ENCODE data around the gene TPCN2. TPM values are rescaled to one million over a fixed set of nuclear protein-coding genes. Genes with fewer than 3 reads are reported as not detected.

The TPCN2 gene
- total and polyA plus RNA-seq, 2 of the 8 experiments (the other 6 are each of a cell fraction or from before 2014, with no cell fraction given), result 9.7 to 18.6 TPM

DNA sequence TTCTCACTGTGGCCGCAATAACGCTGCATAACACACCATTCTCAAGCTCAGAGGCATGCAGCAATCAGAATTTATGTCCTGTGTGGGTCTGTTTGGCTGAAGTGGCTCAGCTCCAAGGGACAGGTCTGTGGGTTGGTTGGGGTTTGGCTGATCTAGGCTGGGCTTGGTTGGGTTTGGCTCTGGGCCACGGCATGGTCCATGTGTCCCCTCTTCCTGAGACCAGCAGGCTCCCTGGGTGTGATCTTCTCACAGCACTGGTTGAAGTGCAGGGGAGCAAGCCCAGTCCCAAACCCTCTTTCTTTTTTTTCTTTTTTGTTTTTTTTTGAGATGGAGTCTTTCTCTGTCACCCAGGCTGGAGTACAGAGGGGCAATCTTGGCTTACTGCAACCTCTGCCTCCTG lies 132.0 kb downstream of the TPCN2 start:
- FAIRE-seq (no peak), DNase-seq (ENCODE audit: low read depth in 1 of 2, low spot score in 2 of 2) (no peak)
- Histone ChIP-seq H2AK5ac (ENCODE audit: low read depth, low read length) (no peak overlapping the region), H3K9ac (replicated peaks in 1 of 4; ENCODE audit: extremely low read depth in 1 of 4, low read depth in 3 of 4, low read length in 3 of 4) (no peak overlapping the region), H4K20me1 (replicated peaks in 1 of 2; ENCODE audit: control insufficient read depth in 1 of 2, insufficient read depth in 2 of 2, low read length in 2 of 2) (no peaks in the 10 kb centered on the region), H3K4me2 (ENCODE audit: insufficient read depth in 1 of 2, low read depth in 2 of 2, low read length in 2 of 2) (no peak overlapping the region), H3K79me2 (ENCODE audit: control insufficient read depth in 1 of 2, insufficient read depth in 2 of 2, low read length in 2 of 2) (no peaks in the 10 kb centered on the region), H4K91ac (replicated peaks; ENCODE audit: insufficient read length, low read length) (no peak overlapping the region), H2BK20ac (ENCODE audit: low read length) (no peak overlapping the region), H2BK15ac (ENCODE audit: low read length) (no peak overlapping the region), H3K23me2 (ENCODE audit: low read depth, low read length) (no peaks in the 10 kb centered on the region; the same call in 1 of the 2 replicates), H3K79me1 (ENCODE audit: low read depth, low read length) (no peaks in the 10 kb centered on the region), H3K27me3 (replicated peaks in 1 of 4; ENCODE audit: control insufficient read depth in 3 of 4, extremely low read depth in 1 of 4, insufficient read depth in 3 of 4, low read length in 3 of 4) (no peaks in the 10 kb centered on the region), H4K5ac (ENCODE audit: insufficient read length, low read depth, low read length) (no peak overlapping the region), H3K36me3 (ENCODE audit: control insufficient read depth in 2 of 4, insufficient read depth in 4 of 4, low read length in 3 of 4) (no peaks in the 10 kb centered on the region), H3K9me3 (ENCODE audit: insufficient read depth in 2 of 2, low read depth in 1 of 2, low read length in 1 of 2) (no peaks in the 10 kb centered on the region), H3K23ac (ENCODE audit: insufficient read length) (no peak overlapping the region), H2BK12ac (ENCODE audit: low read depth, low read length) (no peak overlapping the region), H2AFZ (ENCODE audit: low read length) (no peak overlapping the region), H3K4ac (replicated peaks; ENCODE audit: insufficient read length, low read depth, low read length) (no peak overlapping the region), H3K27ac (ENCODE audit: low read depth, low read length) (no peak overlapping the region), H3K56ac (replicated peaks; ENCODE audit: insufficient read length, low read depth, low read length) (no peak overlapping the region), H3K4me1 (replicated peaks in 1 of 4; ENCODE audit: control insufficient read depth in 3 of 4, insufficient read depth in 4 of 4, low read length in 3 of 4) (no peaks in the 10 kb centered on the region; a peak in 1 of 7 replicates), H2BK120ac (replicated peaks; ENCODE audit: low read depth, low read length) (no peak overlapping the region), H3K14ac (ENCODE audit: insufficient read length) (no peak overlapping the region), H3K18ac (ENCODE audit: extremely low read depth, low read length) (no peak overlapping the region), H2BK5ac (ENCODE audit: low read depth, low read length) (no peak overlapping the region), H3K4me3 (ENCODE audit: extremely low read depth in 1 of 4, insufficient read depth in 2 of 4, low read depth in 3 of 4, low read length in 4 of 4) (no peak overlapping the region), H4K8ac (ENCODE audit: extremely low read depth, insufficient read depth, low read length) (no peak overlapping the region)
- ChIA-PET POLR2A (ENCODE audit: partially characterized antibody) (no interaction called here), CTCF (ENCODE audit: partially characterized antibody) (interaction anchor here (0.7 to 0.9 kb wide), 2 partner anchors 49 to 112 kb away, joined by 3 to 4 read pairs; no protein-coding TSS in a partner anchor)
- WGBS, 2 experiments (ENCODE audit: extremely low coverage in 1 of 2, insufficient coverage in 1 of 2, insufficient read length in 1 of 2, insufficient replicate concordance in 2 of 2, low coverage in 1 of 2, low lambda C conversion rate in 2 of 2, missing lambda C conversion rate in 1 of 2), result 95% methylated on average over 2 of the region's 3 CpGs; no CpG with 5 or more reads in 1 of the 2 experiments
- TF ChIP-seq, protein P1, sequence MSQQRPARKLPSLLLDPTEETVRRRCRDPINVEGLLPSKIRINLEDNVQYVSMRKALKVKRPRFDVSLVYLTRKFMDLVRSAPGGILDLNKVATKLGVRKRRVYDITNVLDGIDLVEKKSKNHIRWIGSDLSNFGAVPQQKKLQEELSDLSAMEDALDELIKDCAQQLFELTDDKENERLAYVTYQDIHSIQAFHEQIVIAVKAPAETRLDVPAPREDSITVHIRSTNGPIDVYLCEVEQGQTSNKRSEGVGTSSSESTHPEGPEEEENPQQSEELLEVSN (IDR thresholded peaks at IDR 0.05), result no peak
- TF ChIP-seq NANOG (IDR thresholded peaks at IDR 0.05; ENCODE audit: insufficient read depth, low read depth, low read length, poor library complexity, severe bottlenecking) (no peak), CREB1 (IDR thresholded peaks at IDR 0.05) (no peak), CHD2 (IDR thresholded peaks at IDR 0.05; ENCODE audit: low read length) (no peak)
